Activated naive CD4-positive, alpha-beta T cell treated with anti-CD3 and anti-CD28 coated beads for 36 hours (primary cell): ENCODE results near the gene CFAP107. TPM values are rescaled to one million over a fixed set of nuclear protein-coding genes. Genes with fewer than 3 reads are reported as not detected.

Source experiments
- CTCF ChIA-PET: fragments of 350-600 bp; sonication (Branson Sonifier 250); formaldehyde crosslinking; loops from one replicate; lab custom pipeline; 2021; ENCODE audit warnings: antibody characterized with exemption; lab: Charles Lee
- DNase-seq: peaks from one replicate; pipeline ENCODE4 v3.0.0-alpha.2; 2020
- H3K27ac Mint-ChIP-seq: one replicate; pipeline ENCODE4 v1.8.0; 2021; ENCODE audit warnings: mild to moderate bottlenecking, mixed read lengths
- H3K27me3 Mint-ChIP-seq: one replicate; pipeline ENCODE4 v1.8.0; 2021; ENCODE audit warnings: low read depth, mixed read lengths
- H3K36me3 Mint-ChIP-seq: one replicate; pipeline ENCODE4 v1.8.0; 2021; ENCODE audit warnings: low read depth, mixed read lengths
- H3K4me1 Mint-ChIP-seq: one replicate; pipeline ENCODE4 v1.8.0; 2021; ENCODE audit warnings: low read depth, mixed read lengths
- H3K4me3 Mint-ChIP-seq: one replicate; pipeline ENCODE4 v1.8.0; 2021; ENCODE audit warnings: mild to moderate bottlenecking, moderate library complexity, mixed read lengths
- H3K9me3 Mint-ChIP-seq: one replicate; pipeline ENCODE4 v1.8.0; 2021; ENCODE audit warnings: mixed read lengths
- intact Hi-C: fragments of 100-400 bp; cut with micrococcal nuclease; formaldehyde crosslinking; loops from one replicate; pipeline ENCODE4 v1.15.1; 2023
- total RNA-seq, 2 experiments: library from RNA; stranded (reverse); gene quantifications; one replicate each; pipeline ENCODE4 v1.2.3, GENCODE V29; 2021

CFAP107 gene
- total RNA-seq, 2 experiments from 2014 or later: not detected

- Mint-ChIP-seq H3K27ac (no peak overlapping the region), H3K9me3 (peaks cover 5% of the 10 kb centered on the region), H3K27me3 (peaks cover 2% of the 10 kb centered on the region), H3K4me1 (no peaks in the 10 kb centered on the region), H3K36me3 (no peaks in the 10 kb centered on the region), H3K4me3 (no peak overlapping the region)
- intact Hi-C loops: no loop called here
- CTCF ChIA-PET: no interaction called here
- no peak for DNase-seq
These were observed 53.7 kb downstream of the CFAP107 start for GRCh38 chr1:12799730-12800129.

- no peak for DNase-seq
- H3K4me1 Mint-ChIP-seq: no peaks in the 10 kb centered on the region
- H3K9me3 Mint-ChIP-seq: peaks cover 8% of the 10 kb centered on the region
- no peak overlapping the region for H3K4me3 Mint-ChIP-seq
- CTCF ChIA-PET: no interaction called here
- intact Hi-C loops: no loop called here
- peaks cover 22% of the 10 kb centered on the region for H3K27me3 Mint-ChIP-seq
- H3K36me3 Mint-ChIP-seq: peaks cover 2% of the 10 kb centered on the region
- no peak overlapping the region for H3K27ac Mint-ChIP-seq
These were observed 63.9 kb downstream of the CFAP107 start for GRCh38 chr1:12809933-12810332.

DNA sequence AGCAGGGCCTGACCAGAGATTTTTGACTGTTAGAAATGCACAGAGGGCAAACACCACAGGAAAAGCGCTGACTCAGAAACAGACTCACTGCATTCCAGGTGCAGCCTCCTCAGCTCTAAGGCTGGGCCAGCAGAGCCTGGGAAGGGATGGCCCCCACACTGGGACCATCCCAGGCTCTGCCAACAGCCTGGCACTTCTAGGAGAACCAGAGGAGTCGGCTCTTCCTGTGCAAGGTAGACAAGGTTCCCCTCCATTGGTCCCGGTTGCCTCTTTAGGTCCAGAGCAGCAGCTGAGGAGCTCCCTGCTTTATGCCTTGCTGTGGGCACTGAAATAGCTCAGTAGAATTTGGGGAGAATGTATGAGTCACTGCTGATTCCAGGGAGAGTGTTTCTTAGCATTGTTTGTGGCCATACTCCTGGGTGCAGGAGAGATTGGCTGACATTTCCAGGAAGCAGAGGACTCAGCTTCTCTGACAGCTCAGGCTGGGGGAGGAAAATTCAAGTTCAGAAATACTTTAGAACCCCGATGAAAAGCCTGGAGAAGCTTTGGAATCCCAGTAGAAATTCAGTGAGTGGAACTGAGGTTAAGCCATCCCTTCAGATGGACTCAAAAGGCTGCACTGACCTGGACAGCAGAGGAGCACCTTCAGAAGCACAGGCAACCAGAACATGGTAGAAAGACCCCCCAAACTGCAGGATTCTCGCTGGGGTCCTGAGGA is 64.8 kb downstream of the CFAP107 start:
- Mint-ChIP-seq H3K36me3 (no peaks in the 10 kb centered on the region), H3K4me1 (no peaks in the 10 kb centered on the region), H3K27ac (no peak overlapping the region), H3K4me3 (no peak overlapping the region), H3K9me3 (peaks cover 4% of the 10 kb centered on the region), H3K27me3 (peaks cover 19% of the 10 kb centered on the region)
- intact Hi-C loops: no loop called here
- DNase-seq: no peak
- CTCF ChIA-PET: no interaction called here

GRCh38 chr1:12811409-12811784 is 65.4 kb downstream of the CFAP107 start:
- Mint-ChIP-seq H3K9me3 (peaks cover 4% of the 10 kb centered on the region), H3K27ac (no peak overlapping the region), H3K4me1 (no peaks in the 10 kb centered on the region), H3K36me3 (no peaks in the 10 kb centered on the region), H3K27me3 (peaks cover 20% of the 10 kb centered on the region), H3K4me3 (no peak overlapping the region)
- CTCF ChIA-PET: no interaction called here
- DNase-seq: no peak
- intact Hi-C loops: no loop called here

Other genes with a start within 250 kb of the CFAP107 start
- 10 to 100 TPM; 45.5 to 45.7 TPM for gene DHRS3, start 128.0 kb upstream of the CFAP107 start, total RNA-seq
- gene AADACL4, start 102.1 kb upstream of the CFAP107 start, total RNA-seq: not detected
- not detected for gene AADACL3, start 30.1 kb upstream of the CFAP107 start, total RNA-seq
- gene PRAMEF12, start 27.5 kb downstream of the CFAP107 start, total RNA-seq: not detected
- gene PRAMEF1, start 45.2 kb downstream of the CFAP107 start, total RNA-seq: not detected
- gene PRAMEF11, start 85.2 kb downstream of the CFAP107 start, total RNA-seq: not detected
- not detected for gene HNRNPCL1, start 102.5 kb downstream of the CFAP107 start, total RNA-seq
- gene PRAMEF2, start 110.9 kb downstream of the CFAP107 start, total RNA-seq: not detected
- gene PRAMEF4, start 140.0 kb downstream of the CFAP107 start, total RNA-seq: not detected
- gene PRAMEF10, start 152.1 kb downstream of the CFAP107 start, total RNA-seq: not detected
- gene PRAMEF7, start 170.4 kb downstream of the CFAP107 start, total RNA-seq: not detected
- gene PRAMEF6, start 201.4 kb downstream of the CFAP107 start, total RNA-seq: not detected